Neutrophil (primary cell): ENCODE measurements around the gene ESAM.

Experiments
- H3K27ac ChIP-seq: fragments of 200-600 bp; sonication (generic); 2 replicates; pipeline ENCODE4 v1.5.1; 2016; ENCODE audit warnings: mild to moderate bottlenecking, moderate library complexity
- H3K27me3 ChIP-seq: fragments of 200-600 bp; sonication (generic); 2 replicates; pipeline ENCODE4 v1.6.0; 2016; ENCODE audit warnings: mild to moderate bottlenecking
- H3K36me3 ChIP-seq: fragments of 200-600 bp; sonication (generic); 2 replicates; pipeline ENCODE4 v1.5.1; 2017
- H3K4me1 ChIP-seq, 2 experiments: fragments of 200-600 bp in 1 of 2; sonication (generic) in 1 of 2; 1 replicate in 1 of 2; 2 replicates in 1 of 2; pipeline versions ENCODE4 v1.5.1 to v1.6.1; 2013 to 2016; ENCODE audit warnings: low read depth in 1 of 2, low read length in 1 of 2, mild to moderate bottlenecking in 1 of 2, moderate library complexity in 1 of 2; ENCODE audit not compliant: control insufficient read depth in 1 of 2, insufficient read depth in 1 of 2
- H3K4me3 ChIP-seq, 2 experiments: fragments of 200-600 bp in 1 of 2; sonication (generic) in 1 of 2; 1 replicate in 1 of 2; 2 replicates in 1 of 2; pipeline ENCODE4 v1.5.1; 2013 to 2016; ENCODE audit warnings: low read depth in 1 of 2, low read length in 1 of 2, mild to moderate bottlenecking in 1 of 2, moderate library complexity in 1 of 2
- H3K9me3 ChIP-seq: fragments of 200-600 bp; sonication (generic); 2 replicates; pipeline ENCODE4 v1.5.1; 2016
- CTCF ChIP-seq: fragments of 200-600 bp; sonication (generic); IDR thresholded peaks from 2 replicates; pipeline ENCODE4 v1.5.1; 2016; ENCODE audit warnings: antibody characterized with exemption

ESAM gene

GRCh38 chr11:124738713-124739478 is 23.2 kb downstream of the ESAM start:
- peaks cover 19 to 24% of the 10 kb centered on the region in 2 experiments for H3K4me1 ChIP-seq
- no peaks in the 10 kb centered on the region for H3K36me3 ChIP-seq
- TF ChIP-seq CTCF: no peak
- peaks cover 58% of the 10 kb centered on the region for H3K27me3 ChIP-seq
- H3K9me3 ChIP-seq: no peaks in the 10 kb centered on the region
- no peak overlapping the region for H3K27ac ChIP-seq
- H3K4me3 ChIP-seq: no peak overlapping the region

- H3K4me1 ChIP-seq: peaks cover 19 to 24% of the 10 kb centered on the region in 2 experiments
- TF ChIP-seq CTCF: no peak
- H3K9me3 ChIP-seq: no peaks in the 10 kb centered on the region
- H3K4me3 ChIP-seq: no peak overlapping the region
- H3K36me3 ChIP-seq: no peaks in the 10 kb centered on the region
- no peak overlapping the region for H3K27ac ChIP-seq
- peaks cover 50% of the 10 kb centered on the region for H3K27me3 ChIP-seq
Measured at GRCh38 chr11:124737638-124738305, 24.3 kb downstream of the ESAM start.

- Histone ChIP-seq H3K9me3 (no peaks in the 10 kb centered on the region), H3K4me1 (peaks cover 19 to 24% of the 10 kb centered on the region in 2 experiments), H3K4me3 (no peak overlapping the region), H3K27ac (no peak overlapping the region), H3K36me3 (no peaks in the 10 kb centered on the region), H3K27me3 (peaks cover 40% of the 10 kb centered on the region)
- no peak for TF ChIP-seq CTCF
Measured at GRCh38 chr11:124736736-124737135, 25.4 kb downstream of the ESAM start.

GRCh38 chr11:124732230-124732629 is 29.9 kb downstream of the ESAM start:
- H3K27ac ChIP-seq: no peak overlapping the region
- H3K9me3 ChIP-seq: no peaks in the 10 kb centered on the region
- no peak overlapping the region for H3K4me3 ChIP-seq
- no peaks in the 10 kb centered on the region for H3K36me3 ChIP-seq
- H3K27me3 ChIP-seq: no peaks in the 10 kb centered on the region
- H3K4me1 ChIP-seq: peaks cover 5 to 13% of the 10 kb centered on the region in 2 experiments
- no peak for TF ChIP-seq CTCF

GRCh38 chr11:124729571-124729970 is 32.5 kb downstream of the ESAM start:
- Histone ChIP-seq H3K36me3 (no peaks in the 10 kb centered on the region), H3K9me3 (no peaks in the 10 kb centered on the region), H3K4me1 (peaks cover 0 to 4% of the 10 kb centered on the region in 2 experiments), H3K27me3 (peaks cover 13% of the 10 kb centered on the region), H3K4me3 (no peak overlapping the region), H3K27ac (no peak overlapping the region)
- TF ChIP-seq CTCF: no peak
